Muscle layer of duodenum (tissue), 2 donors: ENCODE measurements around the gene PCDHGA5.
A peak's percentile ranks its signal among the peaks of the same experiment; 100 is the strongest.
"Not testable (repeated sequence)": the region's sequence is repeated elsewhere in the genome, so short reads cannot be mapped to it uniquely, and the experiment has no call there.

Source experiments
- H3K27ac ChIP-seq: one replicate; pipeline ENCODE4 v1.7.0; 2013; ENCODE audit warnings: mild to moderate bottlenecking, low read length
- H3K27me3 ChIP-seq: one replicate; pipeline ENCODE4 v1.7.0; 2013; ENCODE audit warnings: low read depth, mild to moderate bottlenecking, control low read depth, low read length
- H3K36me3 ChIP-seq, 2 donors: one replicate each; pipeline ENCODE4 v1.7.0; 2013; ENCODE audit warnings: low read length in 2 of 2, control low read depth in 1 of 2, mild to moderate bottlenecking in 1 of 2; ENCODE audit not compliant: insufficient read depth in 2 of 2, control insufficient read depth in 1 of 2
- H3K4me1 ChIP-seq, 2 donors: one replicate each; pipeline ENCODE4 v1.7.0; 2013; ENCODE audit warnings: low read length in 2 of 2, mild to moderate bottlenecking in 2 of 2, control low read depth in 1 of 2, moderate library complexity in 1 of 2; ENCODE audit not compliant: insufficient read depth in 2 of 2, control insufficient read depth in 1 of 2
- H3K4me3 ChIP-seq, 2 donors: one replicate each; pipeline ENCODE4 v1.7.0; 2013; ENCODE audit warnings: low read length in 2 of 2, low read depth in 1 of 2, mild to moderate bottlenecking in 1 of 2
- H3K9me3 ChIP-seq, 2 donors: one replicate each; pipeline ENCODE4 v1.7.0; 2013; ENCODE audit warnings: low read length in 2 of 2, control low read depth in 1 of 2, mild to moderate bottlenecking in 1 of 2; ENCODE audit not compliant: control insufficient read depth in 1 of 2
- donor health status: healthy.

PCDHGA5 gene

GRCh38 chr5:141411575-141411974 is 47.6 kb downstream of the PCDHGA5 start:
- H3K9me3 ChIP-seq: peaks cover 50 to 76% of the 10 kb centered on the region in 2 donors
- peaks cover 0 to 14% of the 10 kb centered on the region in 2 donors for H3K36me3 ChIP-seq
- H3K4me1 ChIP-seq: no peaks in the 10 kb centered on the region
- no peaks in the 10 kb centered on the region for H3K27me3 ChIP-seq
- peak overlapping the region; percentile 21 to 70 for H3K4me3 ChIP-seq
- H3K27ac ChIP-seq: no peak overlapping the region

- Histone ChIP-seq H3K36me3 (peaks cover 0 to 14% of the 10 kb centered on the region in 2 donors), H3K27ac (no peak within 1 kb of the TSS), H3K4me1 (no peaks in the 10 kb centered on the region), H3K27me3 (no peaks in the 10 kb centered on the region), H3K9me3 (peaks cover 46 to 79% of the 10 kb centered on the region in 2 donors), H3K4me3 (peak within 1 kb of the TSS; percentile 55 to 70)
Observed at GRCh38 chr5:141412854-141413539, 49.0 kb downstream of the PCDHGA5 start, which contains the start of gene PCDHGA10. PCDHGA10 (plus strand) TSS chr5:141412987; CDS start chr5:141413176, 189 bp downstream.

DNA sequence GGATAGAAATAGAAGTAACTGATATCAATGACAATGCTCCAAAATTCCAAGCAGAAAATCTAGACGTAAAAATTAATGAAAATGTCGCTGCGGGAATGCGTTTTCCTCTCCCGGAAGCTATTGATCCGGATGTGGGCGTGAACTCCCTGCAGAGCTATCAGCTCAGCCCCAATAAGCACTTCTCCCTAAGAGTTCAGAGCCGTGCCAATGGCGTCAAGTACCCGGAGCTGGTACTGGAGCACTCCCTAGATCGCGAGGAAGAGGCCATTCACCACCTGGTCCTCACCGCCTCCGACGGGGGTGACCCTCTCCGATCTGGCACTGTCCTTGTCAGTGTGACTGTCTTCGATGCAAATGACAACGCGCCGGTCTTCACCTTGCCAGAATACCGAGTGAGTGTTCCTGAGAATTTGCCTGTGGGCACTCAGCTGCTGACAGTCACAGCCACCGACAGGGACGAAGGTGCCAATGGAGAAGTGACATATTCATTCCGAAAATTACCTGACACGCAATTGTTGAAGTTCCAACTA is 49.6 kb downstream of the PCDHGA5 start:
- Histone ChIP-seq H3K4me1 (no peaks in the 10 kb centered on the region), H3K36me3 (peaks cover 0 to 14% of the 10 kb centered on the region in 2 donors), H3K27me3 (no peaks in the 10 kb centered on the region), H3K27ac (no peak overlapping the region), H3K4me3 (peak overlapping the region; percentile 55 to 70), H3K9me3 (peaks cover 50 to 78% of the 10 kb centered on the region in 2 donors)

GRCh38 chr5:141414548-141415274 is 50.7 kb downstream of the PCDHGA5 start:
- not testable (repeated sequence) for H3K27me3 ChIP-seq, H3K4me1 ChIP-seq

DNA sequence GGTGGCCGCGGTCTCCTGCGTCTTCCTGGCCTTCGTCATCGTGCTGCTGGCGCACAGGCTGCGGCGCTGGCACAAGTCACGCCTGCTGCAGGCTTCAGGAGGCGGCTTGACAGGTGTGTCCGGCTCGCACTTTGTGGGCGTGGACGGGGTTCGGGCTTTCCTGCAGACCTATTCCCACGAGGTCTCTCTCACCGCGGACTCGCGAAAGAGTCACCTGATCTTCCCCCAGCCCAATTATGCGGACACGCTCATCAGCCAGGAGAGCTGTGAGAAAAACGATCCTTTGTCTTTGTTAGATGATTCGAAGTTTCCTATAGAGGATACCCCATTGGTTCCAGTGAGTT is 51.3 kb downstream of the PCDHGA5 start:
- peaks cover 0 to 20% of the 10 kb centered on the region in 2 donors for H3K36me3 ChIP-seq
- not testable (repeated sequence) for H3K27me3 ChIP-seq, H3K4me1 ChIP-seq, H3K27ac ChIP-seq
- H3K4me3 ChIP-seq: peak overlapping the region in 1 of 2 donors; percentile 70
- peaks cover 50 to 77% of the 10 kb centered on the region in 2 donors for H3K9me3 ChIP-seq

More at GRCh38 chr5:141414548-141415274, 50.7 kb downstream of the PCDHGA5 start:
- not testable (repeated sequence) for H3K27ac ChIP-seq
- peaks cover 0 to 17% of the 10 kb centered on the region in 2 donors for H3K36me3 ChIP-seq
- peaks cover 49 to 78% of the 10 kb centered on the region in 2 donors for H3K9me3 ChIP-seq
- H3K4me3 ChIP-seq: peak overlapping the region; percentile 17 to 70
